GM18909 (cell line): Measurements from ENCODE around the gene SLC12A7.

Source experiments
- ATAC-seq: cut with Tn5 transposase; IDR thresholded peaks from one replicate; pipeline ENCODE4 v1.9.1; 2021; ENCODE audit warnings: mild to moderate bottlenecking; ENCODE audit not compliant: unreplicated experiment, poor library complexity

The SLC12A7 gene

DNA sequence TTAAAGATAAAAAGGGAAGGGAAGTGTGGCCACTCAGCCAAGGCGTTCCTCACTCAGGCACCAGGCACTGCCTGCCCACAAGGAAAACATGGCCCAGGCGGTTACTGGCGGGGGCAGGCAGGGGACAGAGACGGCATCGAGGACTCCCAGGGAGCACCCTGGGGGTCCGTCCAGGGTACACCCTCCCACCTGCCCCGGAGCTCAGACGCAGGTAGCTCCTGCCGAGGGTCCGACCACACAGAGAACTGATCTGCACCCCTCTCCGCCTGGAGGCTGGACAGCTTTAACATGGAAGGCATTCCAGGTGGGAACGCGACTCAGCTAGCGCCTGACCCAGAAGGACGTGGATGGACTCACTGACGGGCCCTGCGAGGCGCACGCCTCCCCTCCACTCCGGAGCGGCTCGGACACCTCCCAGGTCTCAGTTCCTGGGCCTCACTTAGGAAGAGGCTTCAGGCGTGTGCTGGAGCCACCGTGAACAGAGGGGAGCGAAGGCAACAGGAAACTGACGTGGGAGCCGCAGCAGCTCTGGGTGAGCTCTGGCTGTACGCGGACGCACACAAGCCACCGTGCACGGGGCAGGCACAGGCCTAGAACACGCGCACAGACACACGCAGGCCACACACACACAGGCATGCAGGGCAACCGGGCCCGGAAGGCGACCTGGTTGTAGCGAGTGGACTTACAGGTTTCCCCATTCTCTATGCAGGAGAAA, 55.8 kb downstream of the SLC12A7 start:
- ATAC-seq = no peak

- no peak for ATAC-seq
Observed at GRCh38 chr5:1054799-1055775, 56.8 kb downstream of the SLC12A7 start.

- no peak for ATAC-seq
Observed at GRCh38 chr5:1054018-1054798, 57.7 kb downstream of the SLC12A7 start.

- ATAC-seq = no peak
Observed at GRCh38 chr5:1053391-1054017, 58.4 kb downstream of the SLC12A7 start.

GRCh38 chr5:1052641-1053390, 59.0 kb downstream of the SLC12A7 start:
- no peak for ATAC-seq

DNA sequence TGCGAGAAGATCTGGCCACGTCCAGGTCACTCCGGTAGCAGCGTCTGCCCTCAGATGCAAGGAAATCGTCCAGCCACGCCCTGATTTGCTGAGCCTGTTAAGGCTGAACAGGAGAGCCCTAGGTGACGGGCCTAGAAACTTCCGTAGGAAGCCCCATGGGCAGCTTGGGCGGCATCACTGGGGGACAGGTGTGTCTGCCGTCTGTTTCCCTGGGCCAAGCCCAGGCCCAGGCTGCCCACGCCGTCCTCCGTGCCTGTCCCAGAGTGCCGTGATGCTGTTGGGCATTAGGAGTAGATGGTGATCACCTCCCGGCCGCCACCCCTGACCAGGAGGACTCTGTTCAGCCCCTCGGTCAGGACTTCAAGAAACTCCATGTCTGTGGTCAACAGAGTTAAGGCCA, 59.8 kb downstream of the SLC12A7 start:
- no peak for ATAC-seq

- ATAC-seq = no peak
Observed at GRCh38 chr5:1051366-1051720, 60.5 kb downstream of the SLC12A7 start.

DNA sequence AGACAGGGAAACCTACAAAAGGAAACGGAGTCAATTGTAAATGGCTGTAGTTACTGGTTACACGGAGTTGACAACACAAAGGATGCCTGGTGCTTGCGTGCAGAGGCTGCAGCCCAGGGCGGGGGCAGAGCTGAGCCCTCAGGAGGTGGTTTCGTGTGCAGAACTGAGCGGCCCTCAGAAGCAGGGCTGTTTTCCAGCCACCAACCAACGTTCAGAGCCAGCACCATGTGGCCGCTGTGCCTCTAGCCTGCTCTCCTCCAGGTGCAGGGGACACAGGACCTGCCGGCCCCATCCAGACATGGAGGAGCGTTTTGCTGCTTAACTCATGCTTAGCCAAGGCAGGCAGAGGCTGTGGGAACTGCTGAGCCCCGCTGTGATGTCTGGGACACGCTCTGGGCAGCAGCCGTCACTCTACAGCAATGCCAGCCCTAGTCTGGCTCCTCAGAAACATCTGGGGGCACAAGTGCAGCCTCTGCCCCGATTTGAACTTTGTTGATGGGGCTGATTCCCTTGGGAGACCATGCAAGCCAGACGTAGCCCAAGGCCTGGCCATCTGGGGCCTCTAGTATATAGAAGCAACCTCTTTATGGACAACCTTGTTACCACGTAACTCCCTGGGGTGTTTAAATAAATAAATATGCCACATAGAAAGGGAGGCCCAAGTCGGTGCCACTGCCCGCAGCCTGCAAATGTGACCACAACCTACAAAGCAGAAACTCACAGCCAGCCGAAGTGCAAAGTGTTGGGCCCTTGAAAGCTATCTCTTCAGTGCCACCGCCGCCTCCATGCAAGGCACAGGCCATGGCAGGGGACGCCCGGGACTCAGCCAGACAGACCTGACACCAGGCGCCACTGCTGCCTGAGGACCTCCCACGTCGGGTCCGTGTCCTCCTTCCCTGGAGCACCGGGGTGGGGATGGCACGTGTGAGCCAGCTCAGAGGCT, 61.2 kb downstream of the SLC12A7 start:
- no peak for ATAC-seq

DNA sequence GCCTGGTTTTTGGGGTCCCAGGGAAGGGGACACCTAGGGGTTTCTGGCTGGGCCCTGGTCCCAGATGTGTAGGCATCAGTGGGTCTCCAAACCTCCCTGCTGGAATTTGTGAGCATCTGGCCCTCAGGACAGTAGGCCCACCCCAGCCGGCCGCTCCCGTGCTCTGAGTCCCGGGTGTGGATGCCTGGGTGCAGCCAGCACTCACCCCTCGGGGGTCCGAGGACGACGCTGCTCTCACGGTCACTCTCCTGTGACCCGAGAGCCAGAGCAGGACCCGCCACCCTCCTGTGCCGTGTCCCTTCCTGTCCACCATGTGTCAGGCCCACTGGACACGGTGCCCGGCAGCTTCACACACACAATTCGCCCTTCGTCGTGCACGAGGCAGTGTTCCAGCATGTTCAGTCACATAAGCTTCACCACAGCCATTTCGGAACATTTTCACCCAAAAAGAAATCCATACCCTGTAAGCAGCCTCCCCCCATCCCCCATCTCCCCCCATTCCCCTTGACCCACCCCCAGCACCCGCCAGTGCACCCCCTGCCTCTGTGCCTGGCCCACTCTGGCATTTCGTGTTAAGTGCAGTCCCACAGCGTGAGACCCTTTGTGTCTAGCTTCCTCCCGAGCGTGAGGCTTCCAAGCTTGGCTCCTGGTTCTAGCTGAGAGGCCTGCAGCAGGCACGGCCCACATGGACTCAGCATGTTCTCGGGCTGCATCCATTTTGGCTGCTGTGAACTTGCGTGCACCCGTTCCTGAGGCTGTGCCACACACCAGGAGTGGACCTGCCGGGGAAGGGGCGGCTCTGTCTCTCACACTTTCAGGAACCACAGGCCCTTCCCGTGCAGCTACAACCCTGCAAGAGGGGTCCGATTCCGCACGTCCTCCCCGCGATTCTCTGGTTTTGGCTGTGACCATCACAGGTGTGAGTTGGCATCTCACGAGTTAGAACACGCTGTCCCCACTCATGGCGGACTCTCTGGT, 62.7 kb downstream of the SLC12A7 start:
- no peak for ATAC-seq

DNA sequence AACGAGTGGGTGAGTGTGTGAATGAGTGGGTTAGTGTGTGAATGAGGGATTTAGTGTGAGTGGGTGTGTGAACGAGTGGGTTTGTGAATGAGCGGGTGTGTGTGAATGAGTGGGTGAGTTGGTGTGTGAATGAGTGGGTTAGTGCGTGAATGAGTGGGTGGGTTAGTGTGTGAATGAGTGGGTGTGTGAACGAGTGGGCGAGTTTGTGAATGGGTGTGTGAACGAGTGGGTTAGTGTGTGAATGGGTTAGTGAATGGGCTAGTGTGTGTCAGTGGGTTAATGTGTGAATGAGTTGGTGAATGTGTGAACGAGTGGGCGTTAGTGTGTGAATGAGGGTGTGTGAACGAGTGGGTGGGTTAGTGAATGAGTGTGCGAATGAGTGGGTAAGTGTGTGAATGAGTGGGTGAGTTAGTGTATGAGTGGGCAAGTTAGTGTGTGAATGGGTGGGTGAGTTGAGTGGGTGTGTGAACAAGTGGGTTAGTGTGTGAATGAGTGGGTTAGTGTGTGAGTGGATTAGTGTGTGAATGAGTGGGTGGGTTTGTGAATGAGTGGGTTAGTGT, 63.6 kb downstream of the SLC12A7 start:
- ATAC-seq = no peak

DNA sequence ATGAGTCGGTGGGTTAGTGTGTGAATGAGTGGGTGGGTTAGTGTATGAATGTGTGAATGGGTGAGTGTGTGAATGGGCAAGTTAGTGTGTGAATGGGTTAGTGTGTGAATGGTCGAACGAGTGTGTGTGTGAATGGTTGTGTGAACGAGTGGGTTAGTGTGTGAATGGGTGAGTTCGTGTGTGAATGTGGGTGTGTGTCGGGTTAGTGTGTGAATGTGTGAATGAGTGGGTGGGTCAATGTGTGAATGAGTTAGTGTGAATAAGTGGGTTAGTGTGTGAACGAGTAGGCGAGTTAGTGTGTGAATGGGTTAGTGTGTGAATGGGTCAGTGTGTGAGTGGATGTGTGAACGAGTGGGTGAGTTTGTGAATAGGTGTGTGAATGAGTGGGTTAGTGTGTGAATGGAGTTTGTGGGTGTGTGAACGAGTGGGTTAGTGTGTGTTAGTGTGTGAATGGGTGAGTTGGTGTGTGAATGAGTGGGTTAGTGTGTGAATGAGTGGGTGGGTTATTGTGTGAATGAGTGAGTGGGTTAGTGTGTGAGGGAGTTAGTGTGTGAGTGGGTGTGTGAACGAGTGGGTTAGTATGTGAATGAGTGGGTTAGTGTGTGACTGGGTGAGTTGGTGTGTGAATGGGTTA, 64.4 kb downstream of the SLC12A7 start:
- no peak for ATAC-seq

DNA sequence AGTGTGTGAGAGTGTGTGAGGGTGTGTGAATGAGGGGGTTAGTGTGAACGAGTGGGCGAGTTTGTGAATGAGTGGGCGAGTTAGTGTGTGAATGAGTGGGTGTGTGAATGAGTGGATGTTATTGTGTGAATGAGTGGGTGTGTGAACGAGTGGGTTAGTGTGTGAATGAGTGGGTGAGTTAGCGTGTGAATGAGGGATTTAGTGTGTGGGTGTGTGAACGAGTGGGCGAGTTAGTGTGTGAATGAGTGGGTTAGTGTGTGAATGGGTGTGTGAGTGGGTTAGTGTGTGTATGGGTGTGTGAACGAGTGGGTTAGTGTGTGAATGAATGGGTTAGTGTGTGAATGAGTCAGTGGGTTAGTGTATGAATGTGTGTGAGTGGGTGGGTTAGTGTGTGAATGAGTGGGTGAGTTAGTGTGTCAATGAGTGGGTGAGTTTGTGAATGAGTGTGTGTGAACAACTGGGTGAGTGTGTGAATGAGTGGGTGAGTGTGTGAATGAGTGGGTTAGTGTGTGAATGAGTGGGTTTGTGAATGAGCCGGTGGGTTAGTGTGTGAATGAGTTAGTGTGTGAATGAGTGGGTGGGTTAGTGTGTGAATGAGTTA, 65.8 kb downstream of the SLC12A7 start:
- ATAC-seq = no peak

- no peak for ATAC-seq
Observed at GRCh38 chr5:1044117-1044516, 67.7 kb downstream of the SLC12A7 start.

DNA sequence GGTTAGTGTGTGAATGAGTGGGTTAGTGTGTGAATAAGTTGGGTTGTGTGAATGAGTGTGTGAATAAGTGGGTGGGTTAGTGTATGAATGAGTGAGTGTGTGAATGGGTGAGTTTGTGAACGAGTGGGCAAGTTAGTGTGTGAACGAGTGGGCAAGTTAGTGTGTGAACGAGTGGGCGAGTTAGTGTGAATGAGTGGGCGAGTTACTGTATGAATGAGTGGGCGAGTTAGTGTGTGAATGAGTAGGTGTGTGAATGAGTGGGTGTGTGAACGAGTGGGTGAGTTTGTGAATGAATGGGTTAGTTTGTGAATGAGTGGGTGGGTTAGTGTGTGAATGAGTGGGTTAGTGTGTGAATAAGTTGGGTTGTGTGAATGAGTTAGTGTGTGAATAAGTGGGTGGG, 68.5 kb downstream of the SLC12A7 start:
- no peak for ATAC-seq

GRCh38 chr5:1042626-1043025, 69.2 kb downstream of the SLC12A7 start:
- no peak for ATAC-seq
